D721Med (cell line): ENCODE results near the gene AFF1.

ENCODE experiments used
- DNase-seq: peaks from one replicate; pipeline ENCODE4 v3.0.0; 2011; ENCODE audit warnings: low spot score; ENCODE audit not compliant: insufficient read length
- FAIRE-seq: peaks from 2 replicates; lab custom pipeline; 2011; peaks lifted over from hg19 to GRCh38; lab: Jason Lieb, UNC
- TF ChIP-seq, protein P1 (sequence below): IDR thresholded peaks from 2 replicates; pipeline ENCODE4 v1.5.1; 2012; ENCODE audit warnings: mild to moderate bottlenecking, control low read depth; ENCODE audit not compliant: insufficient read depth; ENCODE audit errors: missing control alignments

The AFF1 gene

DNA sequence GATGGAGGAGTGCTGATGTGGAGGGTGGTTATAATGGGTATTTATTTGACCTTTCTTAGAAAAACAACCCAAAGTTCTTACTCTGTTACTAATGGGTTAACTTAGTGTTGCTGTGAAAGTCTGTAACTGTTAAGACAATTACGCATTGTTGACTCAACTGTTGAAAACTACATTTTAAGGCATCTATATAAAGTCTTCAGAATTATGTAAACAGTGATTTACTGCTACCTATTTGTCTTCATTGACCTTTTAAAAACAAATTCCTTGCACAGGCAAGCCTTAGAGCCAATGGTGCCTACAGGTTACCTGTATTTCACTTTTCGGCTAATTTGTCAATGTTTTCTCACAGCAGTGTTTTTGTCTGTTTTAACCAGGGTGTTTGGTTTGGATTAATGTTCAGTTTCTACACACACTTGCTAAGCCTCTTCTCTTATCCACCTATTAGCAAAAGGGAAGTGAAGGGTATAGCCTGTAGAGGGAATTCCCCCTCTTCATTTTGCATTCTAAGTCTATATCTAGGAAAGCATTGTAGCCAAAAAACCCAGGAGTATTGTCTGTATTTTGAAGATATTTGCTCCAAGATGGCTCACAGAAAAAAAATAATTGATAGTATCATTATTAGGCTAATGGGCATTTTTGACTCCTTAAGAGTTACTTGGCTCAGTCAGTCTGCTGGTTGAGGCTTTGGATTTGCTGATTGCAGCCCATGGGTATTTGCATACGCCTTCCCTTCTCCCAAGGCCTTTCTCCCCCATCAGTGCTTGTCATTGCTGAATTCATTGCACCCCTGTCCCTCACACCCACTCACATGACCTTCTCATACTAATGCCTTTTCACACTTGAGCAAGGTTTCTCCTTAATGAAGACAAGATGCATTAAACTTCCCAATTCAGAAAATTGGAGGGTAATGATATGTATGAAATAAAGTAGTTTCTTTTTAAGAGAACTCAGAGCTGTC, 30.5 kb downstream of the AFF1 start:
- FAIRE-seq (no peak), DNase-seq (no peak)

DNA sequence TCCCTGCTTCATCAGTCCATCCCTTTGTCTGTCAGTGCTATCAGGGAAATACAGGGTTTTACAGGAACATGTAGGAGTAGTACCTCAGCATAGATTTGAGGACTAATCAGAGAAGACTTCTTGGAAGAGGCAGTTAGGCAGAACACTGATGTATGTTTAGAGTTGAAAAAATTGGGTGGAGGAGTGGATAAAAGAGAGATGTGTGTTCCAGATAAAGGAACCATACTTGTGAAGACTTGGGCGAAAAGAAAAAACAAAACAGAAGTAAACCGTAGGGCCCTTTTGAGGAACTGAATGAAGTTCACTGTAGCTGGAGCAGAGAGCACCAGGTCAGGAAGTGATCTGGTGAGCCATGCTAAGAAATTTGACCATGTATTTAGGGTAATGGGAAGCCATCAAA, 32.3 kb downstream of the AFF1 start:
- DNase-seq (no peak), FAIRE-seq (no peak)
- TF ChIP-seq, protein P1, sequence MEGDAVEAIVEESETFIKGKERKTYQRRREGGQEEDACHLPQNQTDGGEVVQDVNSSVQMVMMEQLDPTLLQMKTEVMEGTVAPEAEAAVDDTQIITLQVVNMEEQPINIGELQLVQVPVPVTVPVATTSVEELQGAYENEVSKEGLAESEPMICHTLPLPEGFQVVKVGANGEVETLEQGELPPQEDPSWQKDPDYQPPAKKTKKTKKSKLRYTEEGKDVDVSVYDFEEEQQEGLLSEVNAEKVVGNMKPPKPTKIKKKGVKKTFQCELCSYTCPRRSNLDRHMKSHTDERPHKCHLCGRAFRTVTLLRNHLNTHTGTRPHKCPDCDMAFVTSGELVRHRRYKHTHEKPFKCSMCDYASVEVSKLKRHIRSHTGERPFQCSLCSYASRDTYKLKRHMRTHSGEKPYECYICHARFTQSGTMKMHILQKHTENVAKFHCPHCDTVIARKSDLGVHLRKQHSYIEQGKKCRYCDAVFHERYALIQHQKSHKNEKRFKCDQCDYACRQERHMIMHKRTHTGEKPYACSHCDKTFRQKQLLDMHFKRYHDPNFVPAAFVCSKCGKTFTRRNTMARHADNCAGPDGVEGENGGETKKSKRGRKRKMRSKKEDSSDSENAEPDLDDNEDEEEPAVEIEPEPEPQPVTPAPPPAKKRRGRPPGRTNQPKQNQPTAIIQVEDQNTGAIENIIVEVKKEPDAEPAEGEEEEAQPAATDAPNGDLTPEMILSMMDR: no peak

More for the DNA sequence above, 30.5 kb downstream of the AFF1 start:
- TF ChIP-seq, protein P1: no peak

DNA sequence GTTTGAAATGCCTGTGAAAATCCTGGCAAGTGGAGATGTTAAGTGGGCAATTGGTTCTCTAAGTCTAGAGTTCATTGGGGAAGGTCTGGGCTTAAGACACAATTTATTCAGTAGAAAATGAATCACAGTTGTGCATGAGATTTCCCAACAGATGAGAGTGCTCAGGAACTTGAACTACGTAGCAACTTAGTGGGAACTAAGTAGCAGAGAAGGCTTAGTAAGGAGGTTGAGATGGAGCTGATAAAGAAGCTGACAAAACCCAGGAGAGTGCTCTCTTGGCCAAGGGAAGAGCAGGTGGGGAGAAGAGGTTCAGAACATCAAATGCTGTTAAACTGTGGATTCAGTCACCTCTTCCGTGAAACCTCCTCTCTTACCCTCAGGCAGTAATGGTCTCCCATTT, 33.0 kb downstream of the AFF1 start:
- no peak for DNase-seq
- no peak for FAIRE-seq
- TF ChIP-seq, protein P1: no peak

DNA sequence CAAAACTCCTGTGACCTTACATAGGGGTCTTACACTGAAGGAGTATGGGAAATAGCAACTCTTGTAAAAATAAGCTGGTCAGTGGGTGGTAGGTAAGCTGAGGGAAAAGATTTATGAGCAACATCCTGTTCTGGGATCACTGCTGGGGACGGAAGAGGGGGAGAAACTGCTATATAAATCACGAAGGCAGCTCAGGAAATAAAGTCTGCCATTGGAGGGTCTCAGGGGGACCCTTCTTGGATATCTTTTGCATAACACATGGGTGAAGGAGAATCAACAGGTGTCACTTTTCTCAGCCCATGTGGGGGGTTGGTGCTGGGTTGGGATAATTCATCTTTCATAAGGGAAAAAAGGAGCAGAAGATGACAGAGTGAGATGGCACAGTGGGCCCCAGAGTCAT, 33.7 kb downstream of the AFF1 start:
- FAIRE-seq: no peak
- TF ChIP-seq, protein P1: no peak

DNA sequence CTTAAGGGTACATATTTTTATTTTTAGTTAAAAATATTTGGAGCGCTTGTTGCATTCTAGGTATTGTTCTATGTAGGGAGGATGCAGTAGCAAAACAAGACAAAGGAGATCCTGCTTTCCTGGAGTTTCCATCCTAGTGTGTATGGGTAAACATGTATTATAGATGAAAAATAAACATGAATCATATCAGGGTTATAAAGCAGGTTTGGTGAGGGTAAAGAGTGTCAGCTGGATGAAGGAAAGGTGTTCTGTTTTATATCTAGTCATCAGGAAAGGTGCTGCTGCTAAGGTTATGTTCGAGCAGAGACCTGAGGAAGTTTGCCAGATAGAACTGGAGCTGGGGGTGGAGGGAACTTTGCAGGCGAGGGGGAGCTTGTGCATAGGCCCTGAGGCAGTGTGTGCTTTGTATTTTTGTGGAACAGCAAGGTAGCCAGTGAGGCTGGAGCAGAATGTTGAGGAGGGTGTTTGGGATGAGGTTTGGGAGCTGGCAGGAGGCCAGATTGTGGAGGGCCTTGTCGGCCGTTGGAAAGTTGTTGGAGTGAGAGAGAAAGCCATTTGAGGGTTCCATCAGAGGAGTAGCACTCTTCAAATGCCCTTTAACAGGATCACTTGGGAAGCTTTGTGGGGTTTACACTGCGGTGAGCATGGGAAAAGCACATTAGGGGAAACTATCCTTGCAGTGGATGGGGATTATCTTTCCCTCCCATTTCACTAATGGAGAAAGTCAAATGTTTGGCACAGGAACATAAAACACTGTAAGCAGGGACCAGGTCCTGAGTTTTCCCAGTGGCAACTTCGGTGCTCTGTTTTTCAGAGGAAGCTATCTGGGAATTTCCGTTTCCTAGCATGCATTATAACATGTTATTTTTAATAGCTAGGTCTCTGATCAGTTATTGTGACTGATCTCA, 35.9 kb downstream of the AFF1 start:
- TF ChIP-seq, protein P1: no peak
- DNase-seq: no peak
- no peak for FAIRE-seq

More for the DNA sequence above, 33.7 kb downstream of the AFF1 start:
- DNase-seq: no peak

DNA sequence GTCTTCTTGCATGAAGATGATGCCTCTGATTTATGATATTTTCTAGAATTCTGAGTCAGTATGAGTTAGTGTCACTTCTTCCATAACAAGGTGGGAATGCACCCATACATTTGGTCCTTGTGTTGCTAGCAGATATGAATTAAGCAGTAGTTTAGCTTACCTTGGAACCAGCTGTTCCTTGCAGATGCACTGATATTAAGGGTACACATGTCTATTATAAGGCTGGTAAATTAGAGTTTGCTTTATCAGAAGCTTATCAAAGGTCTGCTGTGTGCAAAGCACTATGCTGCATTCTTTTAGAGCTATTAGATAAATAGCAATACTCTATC, 36.5 kb downstream of the AFF1 start:
- TF ChIP-seq, protein P1: no peak
- FAIRE-seq: no peak
- no peak for DNase-seq

DNA sequence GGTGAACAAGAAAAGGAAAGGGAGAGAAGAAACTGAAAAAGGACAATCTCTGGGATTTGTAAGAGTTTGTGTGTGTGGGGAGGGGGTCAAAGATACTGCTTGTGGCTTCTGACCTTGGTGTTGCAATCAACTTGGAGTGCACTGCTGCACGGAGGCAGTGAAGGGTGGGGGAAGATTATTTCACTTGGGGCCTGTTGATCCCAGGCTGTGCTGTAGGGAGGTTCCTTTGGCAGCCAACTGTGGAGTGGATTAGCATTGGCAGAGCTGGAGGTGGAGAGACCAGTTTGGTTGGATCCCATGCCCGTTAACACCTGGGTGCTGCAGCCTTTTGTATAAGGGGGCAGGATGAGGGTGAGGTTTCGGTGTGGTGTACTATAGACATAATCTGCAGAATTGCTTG, 38.2 kb downstream of the AFF1 start:
- TF ChIP-seq, protein P1: no peak
- FAIRE-seq: no peak
- DNase-seq: no peak
